ENCODE data around the gene SLC9A9.

DNA sequence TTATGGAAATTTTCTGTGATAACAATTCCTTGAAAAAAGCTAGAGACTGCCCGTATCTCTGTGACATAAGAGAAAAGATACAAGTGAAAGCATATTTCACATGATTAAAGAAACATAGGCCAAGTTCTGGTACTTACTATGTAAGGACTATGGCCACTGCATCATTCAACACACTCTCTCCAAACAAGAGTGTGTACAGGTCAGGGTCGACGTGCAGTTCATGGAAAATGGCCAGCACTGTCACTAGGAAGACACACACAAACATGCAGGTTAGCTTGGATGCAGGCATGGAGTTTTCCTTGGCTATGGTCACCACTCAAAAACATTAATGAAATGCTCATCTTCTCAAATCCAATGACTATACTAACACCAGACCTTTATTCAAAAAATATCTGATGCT is 196.2 kb downstream of the SLC9A9 start:
- TF ChIP-seq, protein P1, sequence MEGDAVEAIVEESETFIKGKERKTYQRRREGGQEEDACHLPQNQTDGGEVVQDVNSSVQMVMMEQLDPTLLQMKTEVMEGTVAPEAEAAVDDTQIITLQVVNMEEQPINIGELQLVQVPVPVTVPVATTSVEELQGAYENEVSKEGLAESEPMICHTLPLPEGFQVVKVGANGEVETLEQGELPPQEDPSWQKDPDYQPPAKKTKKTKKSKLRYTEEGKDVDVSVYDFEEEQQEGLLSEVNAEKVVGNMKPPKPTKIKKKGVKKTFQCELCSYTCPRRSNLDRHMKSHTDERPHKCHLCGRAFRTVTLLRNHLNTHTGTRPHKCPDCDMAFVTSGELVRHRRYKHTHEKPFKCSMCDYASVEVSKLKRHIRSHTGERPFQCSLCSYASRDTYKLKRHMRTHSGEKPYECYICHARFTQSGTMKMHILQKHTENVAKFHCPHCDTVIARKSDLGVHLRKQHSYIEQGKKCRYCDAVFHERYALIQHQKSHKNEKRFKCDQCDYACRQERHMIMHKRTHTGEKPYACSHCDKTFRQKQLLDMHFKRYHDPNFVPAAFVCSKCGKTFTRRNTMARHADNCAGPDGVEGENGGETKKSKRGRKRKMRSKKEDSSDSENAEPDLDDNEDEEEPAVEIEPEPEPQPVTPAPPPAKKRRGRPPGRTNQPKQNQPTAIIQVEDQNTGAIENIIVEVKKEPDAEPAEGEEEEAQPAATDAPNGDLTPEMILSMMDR (IDR thresholded peaks at IDR 0.05): no peak
- no peak for TF ChIP-seq POLR2A (IDR thresholded peaks at IDR 0.05)

Measured in uterus (tissue), 2 donors.